HG03064 (cell line): ENCODE data around the gene IL11.
"Not testable (repeated sequence)": the region's sequence is repeated elsewhere in the genome, so short reads cannot be mapped to it uniquely, and the experiment has no call there.

ENCODE experiments used
- ATAC-seq: cut with Tn5 transposase; IDR thresholded peaks from one replicate; pipeline ENCODE4 v1.9.1; 2021; ENCODE audit warnings: low read depth; ENCODE audit not compliant: unreplicated experiment

Gene IL11

GRCh38 chr19:55339105-55339888, 31.0 kb downstream of the IL11 start, which contains the start of gene KMT5C:
Gene KMT5C, plus strand, starts transcription at chr19:55339876. Its CDS starts 2,061 bp downstream, at chr19:55341937.
- peak; percentile 72 for ATAC-seq

GRCh38 chr19:55336101-55336500, 34.2 kb downstream of the IL11 start:
- no peak for ATAC-seq

- no peak for ATAC-seq
Measured at GRCh38 chr19:55333870-55334269, 36.4 kb downstream of the IL11 start.

GRCh38 chr19:55329791-55330190, 40.5 kb downstream of the IL11 start:
- ATAC-seq = not testable (repeated sequence)

- ATAC-seq = not testable (repeated sequence)
Measured at GRCh38 chr19:55328774-55329318, 41.4 kb downstream of the IL11 start.

- ATAC-seq = no peak
Measured at GRCh38 chr19:55325172-55325571, 45.1 kb downstream of the IL11 start, which contains the start of gene TMEM150B. Gene TMEM150B, minus strand, starts transcription at chr19:55325341. Its CDS starts 4,305 bp downstream, at chr19:55321036.

GRCh38 chr19:55324662-55325061, 45.6 kb downstream of the IL11 start:
- no peak for ATAC-seq

GRCh38 chr19:55322204-55322885, 47.9 kb downstream of the IL11 start:
- ATAC-seq = no peak

- no peak for ATAC-seq
Measured at GRCh38 chr19:55321466-55322137, 48.7 kb downstream of the IL11 start.

GRCh38 chr19:55320844-55321419, 49.3 kb downstream of the IL11 start:
- ATAC-seq = no peak

GRCh38 chr19:55319785-55320184, 50.5 kb downstream of the IL11 start:
- ATAC-seq = no peak

- ATAC-seq = no peak
Measured at GRCh38 chr19:55316646-55317045, 53.6 kb downstream of the IL11 start.

- ATAC-seq = no peak
Measured at GRCh38 chr19:55315956-55316525, 54.2 kb downstream of the IL11 start.

GRCh38 chr19:55314396-55314795, 55.9 kb downstream of the IL11 start:
- no peak for ATAC-seq
